ENCODE measurements around the gene SLC25A30. TPM values are rescaled to one million over a fixed set of nuclear protein-coding genes. Genes with fewer than 3 reads are reported as not detected.

The SLC25A30 gene
- total and polyA plus RNA-seq, 2 of the 13 experiments (the other 11 are each of a cell fraction or from before 2014, with no cell fraction given) = 19.6 to 22.5 TPM

GRCh38 chr13:45352031-45352430 lies 66.1 kb downstream of the SLC25A30 start:
- no peak overlapping the region for H2AFZ ChIP-seq (ENCODE audit: low read length)
- no peaks in the 10 kb centered on the region for H3K9me3 ChIP-seq (ENCODE audit: low read length)
- ATAC-seq (no peak), DNase-seq (ENCODE audit: low spot score) (no peak), FAIRE-seq (no peak)
- no peak overlapping the region for H3K4me3 ChIP-seq (replicated peaks in 1 of 3; ENCODE audit: insufficient read depth in 1 of 3, low read depth in 2 of 3, low read length in 3 of 3)
- ChIA-PET POLR2A (interaction anchor here (1.2 kb wide), 1 partner anchor 10 kb away, joined by 3 read pairs; the partner anchor contains the start of gene TPT1), CTCF (ENCODE audit: low intra/inter-chr PET ratio, low total read pairs) (no interaction called here)
- H3K4me1 ChIP-seq (ENCODE audit: insufficient read depth, low read length) = no peaks in the 10 kb centered on the region
- H3K79me2 ChIP-seq (ENCODE audit: insufficient read depth, low read length) = no peaks in the 10 kb centered on the region
- in situ Hi-C loops (cut with HindIII; ENCODE audit: extremely low pct_ligation_motif_present, low pct_unique_long_range_greater_than_20kb) (no loop called here), intact Hi-C loops (cut with micrococcal nuclease; ENCODE audit: unreplicated experiment) (no loop called here)
- H3K4me2 ChIP-seq (ENCODE audit: low read depth, low read length) = no peak overlapping the region
- peaks cover 8 to 34% of the 10 kb centered on the region in 2 experiments for H3K36me3 ChIP-seq (replicated peaks in 1 of 2; ENCODE audit: control insufficient read depth in 1 of 2, insufficient read depth in 2 of 2, low read length in 2 of 2)
- BruUV-seq (replicated peaks) = no TSS peak
- H3K9ac ChIP-seq (ENCODE audit: insufficient read depth, low read depth, low read length) = no peak overlapping the region
- H3K27ac ChIP-seq (ENCODE audit: extremely low read length, insufficient read depth, low read length) = no peak overlapping the region
- H3K27me3 ChIP-seq (ENCODE audit: control insufficient read depth in 1 of 2, insufficient read depth in 2 of 2, low read length in 2 of 2) = no peaks in the 10 kb centered on the region
- 84% methylated on average over 10 of the region's 10 CpGs for WGBS (ENCODE audit: low lambda C conversion rate)
- no peaks in the 10 kb centered on the region for H4K20me1 ChIP-seq (ENCODE audit: insufficient read depth, low read length)
- TF ChIP-seq ZNF552 (CRISPR knock-in tag; IDR thresholded peaks at IDR 0.05; ENCODE audit: borderline replicate concordance) (no peak), ZFP37 (CRISPR knock-in tag; IDR thresholded peaks at IDR 0.05; ENCODE audit: borderline replicate concordance) (no peak), ZNF20 (CRISPR knock-in tag; IDR thresholded peaks at IDR 0.05) (no peak), NRL (CRISPR knock-in tag; IDR thresholded peaks at IDR 0.05; ENCODE audit: borderline replicate concordance) (no peak), ARID5B (CRISPR knock-in tag; IDR thresholded peaks at IDR 0.05) (no peak), NCOA1 (CRISPR knock-in tag; IDR thresholded peaks at IDR 0.05) (no peak), HNRNPH1 (optimal IDR thresholded peaks at IDR 0.05; ENCODE audit: low read depth, low read length) (no peak), CEBPG (CRISPR knock-in tag; IDR thresholded peaks at IDR 0.05) (no peak), YEATS4 (CRISPR knock-in tag; IDR thresholded peaks at IDR 0.05; ENCODE audit: borderline replicate concordance) (no peak), ZNF567 (CRISPR knock-in tag; IDR thresholded peaks at IDR 0.05; ENCODE audit: borderline replicate concordance) (no peak), RFX1 (IDR thresholded peaks at IDR 0.05) (no peak), MEF2D (CRISPR knock-in tag; IDR thresholded peaks at IDR 0.05) (no peak), ZNF598 (CRISPR knock-in tag; IDR thresholded peaks at IDR 0.05; ENCODE audit: borderline replicate concordance) (no peak), ZNF510 (CRISPR knock-in tag; IDR thresholded peaks at IDR 0.05; ENCODE audit: low read depth) (no peak)
- TF ChIP-seq, protein P1, sequence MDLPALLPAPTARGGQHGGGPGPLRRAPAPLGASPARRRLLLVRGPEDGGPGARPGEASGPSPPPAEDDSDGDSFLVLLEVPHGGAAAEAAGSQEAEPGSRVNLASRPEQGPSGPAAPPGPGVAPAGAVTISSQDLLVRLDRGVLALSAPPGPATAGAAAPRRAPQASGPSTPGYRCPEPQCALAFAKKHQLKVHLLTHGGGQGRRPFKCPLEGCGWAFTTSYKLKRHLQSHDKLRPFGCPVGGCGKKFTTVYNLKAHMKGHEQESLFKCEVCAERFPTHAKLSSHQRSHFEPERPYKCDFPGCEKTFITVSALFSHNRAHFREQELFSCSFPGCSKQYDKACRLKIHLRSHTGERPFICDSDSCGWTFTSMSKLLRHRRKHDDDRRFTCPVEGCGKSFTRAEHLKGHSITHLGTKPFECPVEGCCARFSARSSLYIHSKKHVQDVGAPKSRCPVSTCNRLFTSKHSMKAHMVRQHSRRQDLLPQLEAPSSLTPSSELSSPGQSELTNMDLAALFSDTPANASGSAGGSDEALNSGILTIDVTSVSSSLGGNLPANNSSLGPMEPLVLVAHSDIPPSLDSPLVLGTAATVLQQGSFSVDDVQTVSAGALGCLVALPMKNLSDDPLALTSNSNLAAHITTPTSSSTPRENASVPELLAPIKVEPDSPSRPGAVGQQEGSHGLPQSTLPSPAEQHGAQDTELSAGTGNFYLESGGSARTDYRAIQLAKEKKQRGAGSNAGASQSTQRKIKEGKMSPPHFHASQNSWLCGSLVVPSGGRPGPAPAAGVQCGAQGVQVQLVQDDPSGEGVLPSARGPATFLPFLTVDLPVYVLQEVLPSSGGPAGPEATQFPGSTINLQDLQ (CRISPR knock-in tag; IDR thresholded peaks at IDR 0.05) = no peak
- TF ChIP-seq, protein P2, sequence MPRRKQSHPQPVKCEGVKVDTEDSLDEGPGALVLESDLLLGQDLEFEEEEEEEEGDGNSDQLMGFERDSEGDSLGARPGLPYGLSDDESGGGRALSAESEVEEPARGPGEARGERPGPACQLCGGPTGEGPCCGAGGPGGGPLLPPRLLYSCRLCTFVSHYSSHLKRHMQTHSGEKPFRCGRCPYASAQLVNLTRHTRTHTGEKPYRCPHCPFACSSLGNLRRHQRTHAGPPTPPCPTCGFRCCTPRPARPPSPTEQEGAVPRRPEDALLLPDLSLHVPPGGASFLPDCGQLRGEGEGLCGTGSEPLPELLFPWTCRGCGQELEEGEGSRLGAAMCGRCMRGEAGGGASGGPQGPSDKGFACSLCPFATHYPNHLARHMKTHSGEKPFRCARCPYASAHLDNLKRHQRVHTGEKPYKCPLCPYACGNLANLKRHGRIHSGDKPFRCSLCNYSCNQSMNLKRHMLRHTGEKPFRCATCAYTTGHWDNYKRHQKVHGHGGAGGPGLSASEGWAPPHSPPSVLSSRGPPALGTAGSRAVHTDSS (CRISPR knock-in tag; conservative IDR thresholded peaks at IDR 0.05) = no peak

Data from HepG2 (cell line).